Suprapubic skin (tissue), 4 donors: ENCODE measurements around the gene SLC7A9.

Source experiments
- CTCF ChIP-seq, 2 donors: fragments of 200-600 bp in 1 of 2; fragments of 450-650 bp in 1 of 2; sonication (generic) in 1 of 2; IDR thresholded peaks; one replicate each; pipeline ENCODE4 v1.5.1; 2016 to 2019; ENCODE audit warnings: antibody characterized with exemption in 2 of 2, mild to moderate bottlenecking in 1 of 2, moderate library complexity in 1 of 2
- EP300 ChIP-seq: sonication (generic); formaldehyde crosslinking; IDR thresholded peaks from one replicate; pipeline ENCODE4 v1.6.1; 2017; ENCODE audit warnings: antibody characterized with exemption
- POLR2A ChIP-seq, 2 donors: fragments of 450-650 bp; IDR thresholded peaks; one replicate each; pipeline ENCODE4 v1.6.1; 2017; ENCODE audit warnings: antibody characterized with exemption in 2 of 2, mild to moderate bottlenecking in 2 of 2, moderate library complexity in 2 of 2
- POLR2AphosphoS5 ChIP-seq, 3 donors: sonication (generic); formaldehyde crosslinking; IDR thresholded peaks; one replicate each; pipeline ENCODE4 v1.6.1; 2017; ENCODE audit warnings: antibody characterized with exemption in 3 of 3

- TF ChIP-seq POLR2A (IDR thresholded peaks at IDR 0.05) (no peak), POLR2AphosphoS5 (IDR thresholded peaks at IDR 0.05) (no peak), EP300 (no peak), CTCF (IDR thresholded peaks at IDR 0.05) (no peak)
Measured at GRCh38 chr19:32878988-32879387, 9.4 kb upstream of the SLC7A9 start.
